ENCODE data around the gene ZNF215.
"Not testable (repeated sequence)": the region's sequence is repeated elsewhere in the genome, so short reads cannot be mapped to it uniquely, and the experiment has no call there.

ZNF215 gene

GRCh38 chr11:6926208-6927029 lies at the start of gene ZNF215:
Gene ZNF215, plus strand, starts transcription at chr11:6926426. Its CDS starts 5,847 bp downstream, at chr11:6932273.
- DNase-seq: peak; percentile 67 to 71

GRCh38 chr11:6876914-6877313 lies 49.3 kb upstream of the ZNF215 start:
- no peak for DNase-seq

GRCh38 chr11:6882751-6883150 lies 43.5 kb upstream of the ZNF215 start:
- DNase-seq: no peak

- DNase-seq: not testable (repeated sequence)
Measured at GRCh38 chr11:6887711-6888110, 38.5 kb upstream of the ZNF215 start.

GRCh38 chr11:6888830-6889229 lies 37.4 kb upstream of the ZNF215 start:
- DNase-seq: no peak

- DNase-seq: no peak
Measured at GRCh38 chr11:6889835-6890234, 36.4 kb upstream of the ZNF215 start.

- no peak for DNase-seq
Measured at GRCh38 chr11:6892400-6892799, 33.8 kb upstream of the ZNF215 start, which contains the start of gene OR2D2. Gene OR2D2, minus strand, starts transcription at chr11:6892500. Its CDS starts 0 bp downstream, at chr11:6892500.

GRCh38 chr11:6894097-6894496 lies 32.1 kb upstream of the ZNF215 start:
- DNase-seq: no peak

GRCh38 chr11:6895010-6895409 lies 31.2 kb upstream of the ZNF215 start:
- no peak for DNase-seq

- no peak for DNase-seq
Measured at GRCh38 chr11:6898911-6899310, 27.3 kb upstream of the ZNF215 start.

- DNase-seq: no peak
Measured at GRCh38 chr11:6900327-6900999, 25.8 kb upstream of the ZNF215 start.

- not testable (repeated sequence) for DNase-seq
Measured at GRCh38 chr11:6904804-6905203, 21.4 kb upstream of the ZNF215 start.

GRCh38 chr11:6911378-6911777 lies 14.8 kb upstream of the ZNF215 start:
- no peak for DNase-seq

GRCh38 chr11:6911948-6912347 lies 14.3 kb upstream of the ZNF215 start:
- no peak for DNase-seq

GRCh38 chr11:6919698-6920097 lies 6.5 kb upstream of the ZNF215 start:
- DNase-seq: no peak

- no peak for DNase-seq
Measured at GRCh38 chr11:6920702-6921101, 5.5 kb upstream of the ZNF215 start, which contains the start of gene OR2D3. Gene OR2D3, plus strand, starts transcription at chr11:6921002. Its CDS starts 0 bp downstream, at chr11:6921002.

- DNase-seq: no peak
Measured at GRCh38 chr11:6925007-6925577, 1.1 kb upstream of the ZNF215 start.

- DNase-seq: no peak
Measured at GRCh38 chr11:6925636-6926207, 504 bp upstream of the ZNF215 start.

- no peak for DNase-seq
Measured at GRCh38 chr11:6927030-6927617, 898 bp downstream of the ZNF215 start.

GRCh38 chr11:6928916-6929315 lies 2.7 kb downstream of the ZNF215 start:
- no peak for DNase-seq

- DNase-seq: no peak
Measured at GRCh38 chr11:6931146-6931713, 5.0 kb downstream of the ZNF215 start.

- no peak for DNase-seq
Measured at GRCh38 chr11:6932145-6932544, 5.9 kb downstream of the ZNF215 start.

GRCh38 chr11:6941970-6942369 lies 15.7 kb downstream of the ZNF215 start:
- no peak for DNase-seq
